Measurements from ENCODE around the gene NTRK1.
"Not testable (repeated sequence)": the region's sequence is repeated elsewhere in the genome, so short reads cannot be mapped to it uniquely, and the experiment has no call there.

Gene NTRK1

GRCh38 chr1:156926175-156926574 lies 65.5 kb downstream of the NTRK1 start:
- TF ChIP-seq ZFX (IDR thresholded peaks at IDR 0.05; ENCODE audit: borderline replicate concordance) (no peak), CTCF (IDR thresholded peaks at IDR 0.05) (no peak)
- H3K27ac ChIP-seq: no peak overlapping the region

GRCh38 chr1:156926695-156927094 lies 66.0 kb downstream of the NTRK1 start:
- H3K27ac ChIP-seq: not testable (repeated sequence)

- H3K27ac ChIP-seq: no peak overlapping the region
Measured at GRCh38 chr1:156927215-156928042, 66.8 kb downstream of the NTRK1 start.

GRCh38 chr1:156928043-156928602 lies 67.5 kb downstream of the NTRK1 start:
- no peak overlapping the region for H3K27ac ChIP-seq
- no peak for TF ChIP-seq ZFX (IDR thresholded peaks at IDR 0.05; ENCODE audit: borderline replicate concordance)
- TF ChIP-seq CTCF (IDR thresholded peaks at IDR 0.05): peak; percentile 74

More at GRCh38 chr1:156927215-156928042, 66.8 kb downstream of the NTRK1 start:
- no peak for TF ChIP-seq ZFX (IDR thresholded peaks at IDR 0.05; ENCODE audit: borderline replicate concordance)
- TF ChIP-seq CTCF (IDR thresholded peaks at IDR 0.05): peak; percentile 98

GRCh38 chr1:156929596-156930238 lies 69.1 kb downstream of the NTRK1 start:
- H3K27ac ChIP-seq: no peak overlapping the region
- no peak for TF ChIP-seq ZFX (IDR thresholded peaks at IDR 0.05; ENCODE audit: borderline replicate concordance)
- TF ChIP-seq CTCF (IDR thresholded peaks at IDR 0.05): no peak

GRCh38 chr1:156930483-156930882 lies 69.8 kb downstream of the NTRK1 start:
- no peak overlapping the region for H3K27ac ChIP-seq
- no peak for TF ChIP-seq CTCF (IDR thresholded peaks at IDR 0.05)
- no peak for TF ChIP-seq ZFX (IDR thresholded peaks at IDR 0.05; ENCODE audit: borderline replicate concordance)
